GM19467 (cell line): ENCODE measurements around the gene FOXE1.

Experiments used
- ATAC-seq: cut with Tn5 transposase; IDR thresholded peaks from one replicate; pipeline ENCODE4 v1.9.1; 2021; ENCODE audit warnings: mild to moderate bottlenecking, moderate library complexity; ENCODE audit not compliant: unreplicated experiment

Gene FOXE1

GRCh38 chr9:97864396-97864795 is 11.4 kb downstream of the FOXE1 start:
- ATAC-seq: no peak

DNA sequence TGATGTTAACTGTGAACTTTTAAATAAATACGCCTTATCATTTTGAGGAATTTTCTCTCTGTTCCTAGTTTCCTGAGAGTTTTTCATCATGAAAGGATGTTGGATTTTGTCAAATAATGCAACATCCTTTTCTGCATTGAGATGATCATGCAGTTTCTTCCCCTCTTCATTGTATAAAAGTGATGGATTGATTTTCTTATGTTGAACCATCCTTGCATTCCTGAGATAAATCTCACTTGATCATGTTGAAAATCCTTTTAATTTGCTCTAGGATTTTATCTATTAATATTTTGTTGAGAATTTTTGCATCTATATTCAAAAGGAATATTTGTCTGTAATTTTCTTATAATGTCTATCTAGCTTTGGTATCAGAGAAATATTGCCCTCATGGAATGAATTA is 13.3 kb downstream of the FOXE1 start:
- no peak for ATAC-seq

GRCh38 chr9:97866848-97867247 is 13.8 kb downstream of the FOXE1 start:
- no peak for ATAC-seq

- no peak for ATAC-seq
These were observed 15.8 kb downstream of the FOXE1 start for GRCh38 chr9:97868859-97869258.

- no peak for ATAC-seq
These were observed 20.4 kb downstream of the FOXE1 start for GRCh38 chr9:97873425-97873824.

- no peak for ATAC-seq
These were observed 20.9 kb downstream of the FOXE1 start for GRCh38 chr9:97873882-97874281.

- ATAC-seq: no peak
These were observed 21.6 kb downstream of the FOXE1 start for GRCh38 chr9:97874624-97875023.

DNA sequence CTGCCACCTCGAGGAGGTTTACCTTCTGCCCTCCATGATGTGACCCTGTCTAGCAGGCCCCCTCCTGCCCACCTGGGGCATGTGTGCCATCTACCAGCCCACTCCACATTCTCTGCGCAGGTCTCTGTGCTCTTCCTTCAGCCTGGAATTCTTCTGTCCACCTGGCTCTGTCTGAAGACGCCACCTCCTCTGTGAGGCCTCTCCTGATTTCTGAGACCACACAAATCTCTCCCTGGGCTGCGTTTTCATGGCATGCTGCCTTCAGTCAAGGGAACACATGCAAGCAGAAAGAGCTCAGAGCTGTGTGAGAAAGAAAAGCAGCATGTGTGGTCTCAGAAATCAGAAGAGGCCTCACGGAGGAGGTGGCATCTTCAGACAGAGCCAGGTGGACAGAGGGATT is 22.1 kb downstream of the FOXE1 start:
- no peak for ATAC-seq

DNA sequence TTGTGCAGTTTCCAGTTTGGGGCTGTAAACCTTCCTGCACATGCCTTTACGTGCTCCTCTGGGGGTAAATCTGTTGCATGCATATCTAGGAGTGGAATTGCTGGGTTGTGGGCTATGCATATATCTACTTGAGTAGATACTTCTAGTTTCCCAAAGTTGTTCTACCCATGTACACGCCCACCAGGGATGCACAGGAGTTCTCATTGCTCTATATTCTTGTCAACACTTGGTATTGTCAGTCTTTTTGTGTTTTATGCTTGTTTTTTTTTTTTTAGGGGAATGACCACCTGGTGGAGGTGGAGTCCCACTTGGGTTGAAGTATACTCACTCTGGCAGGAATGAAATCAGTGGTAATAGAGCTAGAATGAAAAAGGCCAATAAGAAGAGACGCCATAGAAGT is 23.0 kb downstream of the FOXE1 start:
- no peak for ATAC-seq

GRCh38 chr9:97880336-97880735 is 27.3 kb downstream of the FOXE1 start:
- no peak for ATAC-seq

DNA sequence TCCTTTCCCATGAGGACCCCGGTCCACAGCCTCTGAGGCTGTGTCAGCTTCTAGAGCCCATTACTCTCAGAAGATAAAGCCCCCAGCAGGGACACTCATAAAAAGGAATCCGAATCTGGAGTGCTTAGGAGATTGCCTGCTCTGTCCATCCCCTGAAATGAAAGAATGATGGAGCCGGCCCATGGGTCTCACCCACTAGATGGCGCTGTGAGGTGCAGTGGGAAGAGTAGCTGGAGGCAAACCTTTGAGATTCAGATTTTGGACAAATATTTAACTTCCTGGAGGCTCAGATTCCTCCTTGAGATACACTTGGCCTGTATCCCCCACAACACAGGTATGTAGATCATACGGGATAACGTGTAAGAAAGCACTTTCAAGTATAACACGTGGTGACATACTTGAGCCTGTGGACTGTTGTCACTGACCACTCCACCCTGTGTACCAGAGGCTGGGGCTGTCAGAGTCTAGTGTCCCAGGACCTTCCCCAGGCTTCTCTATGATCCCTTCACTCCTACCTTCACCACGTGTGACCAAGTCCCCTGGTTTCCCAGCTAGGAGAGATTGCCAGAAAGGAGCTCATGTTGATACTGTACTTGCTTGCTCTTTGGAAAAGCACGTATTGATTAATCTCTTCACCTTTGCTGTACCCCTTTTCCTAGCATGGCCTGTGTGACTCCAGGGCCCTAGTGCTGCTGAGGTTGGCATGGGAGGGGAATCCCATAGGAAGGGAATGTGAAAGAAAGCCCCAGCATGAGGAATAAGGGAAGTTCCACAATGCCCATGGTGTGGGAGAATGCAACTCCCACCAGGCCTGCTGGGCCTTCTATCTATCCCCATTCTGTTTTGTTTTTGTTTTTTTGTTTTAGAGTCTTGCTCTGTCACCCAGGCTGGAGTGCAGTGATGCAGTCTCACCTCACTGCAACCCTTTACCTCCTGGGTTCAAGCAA is 37.2 kb downstream of the FOXE1 start:
- ATAC-seq: no peak

- no peak for ATAC-seq
These were observed 38.7 kb downstream of the FOXE1 start for GRCh38 chr9:97891736-97892135.

DNA sequence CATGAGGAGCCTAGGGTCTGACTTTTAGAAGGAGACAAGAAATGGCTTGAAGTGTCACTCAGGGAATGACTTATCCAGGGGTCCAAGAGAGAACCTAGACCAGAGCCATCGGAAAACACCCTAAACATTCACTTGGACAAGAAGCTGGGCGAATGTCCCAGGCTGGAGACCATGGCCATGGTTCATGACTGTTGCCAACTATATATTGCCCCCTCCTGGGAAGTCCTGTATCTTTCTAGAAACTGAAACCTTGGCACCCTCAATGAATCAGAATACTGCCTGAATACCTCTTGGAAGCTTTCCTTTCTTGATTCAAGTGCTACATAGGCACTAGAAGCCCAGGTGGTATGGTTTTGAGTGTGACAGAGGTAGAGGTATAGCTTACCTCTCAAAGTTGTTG is 39.4 kb downstream of the FOXE1 start:
- no peak for ATAC-seq

DNA sequence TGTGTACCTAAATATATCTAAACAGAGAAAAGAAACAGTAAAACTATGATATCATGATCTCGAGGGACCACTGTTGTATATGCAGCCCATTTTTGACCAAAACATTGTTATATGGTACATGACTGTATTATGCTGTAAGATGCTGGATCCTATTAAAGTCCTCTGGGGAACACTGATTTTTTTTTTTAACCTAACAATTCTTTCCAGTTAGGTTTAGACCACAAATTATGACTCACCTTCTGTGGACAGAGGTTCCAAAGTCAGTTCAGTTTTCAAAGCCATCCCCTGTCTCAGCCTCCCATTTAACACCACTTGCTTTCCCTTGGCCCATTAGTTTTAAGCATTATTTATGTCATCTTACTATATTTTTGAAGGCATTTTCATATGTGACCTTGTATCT is 42.2 kb downstream of the FOXE1 start:
- no peak for ATAC-seq

DNA sequence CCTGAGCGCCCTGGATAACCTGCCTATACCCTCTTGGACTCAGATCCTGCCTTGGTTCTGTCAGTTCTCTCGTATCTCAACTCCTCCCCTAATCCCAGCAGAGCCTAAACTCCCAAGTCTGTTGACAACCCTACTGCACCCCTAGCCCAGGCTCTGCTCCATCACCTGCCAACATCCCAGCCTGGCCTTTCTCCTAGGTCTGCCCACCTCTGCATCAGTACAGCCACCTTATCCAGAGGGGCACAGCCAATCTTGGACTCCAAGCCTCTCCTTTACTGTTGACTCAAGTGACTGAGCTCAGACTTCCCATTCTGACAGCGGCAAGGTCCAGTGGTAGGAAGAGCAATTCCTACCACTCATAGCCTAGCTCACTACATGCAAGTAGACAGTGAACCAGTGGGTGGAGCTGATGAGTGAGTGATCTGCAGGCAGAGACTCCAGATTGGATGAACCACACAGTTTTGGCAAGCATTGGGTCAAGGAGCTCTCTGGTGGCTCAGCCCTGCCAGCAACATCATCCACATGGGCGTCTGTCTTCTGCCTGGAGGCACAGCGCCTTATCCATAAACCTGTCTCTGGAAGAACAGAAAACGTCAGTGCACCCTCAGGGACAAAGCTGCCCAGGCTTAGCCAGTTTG is 42.8 kb downstream of the FOXE1 start:
- no peak for ATAC-seq

GRCh38 chr9:97900103-97900737 is 47.2 kb downstream of the FOXE1 start:
- ATAC-seq: no peak

- no peak for ATAC-seq
These were observed 47.9 kb downstream of the FOXE1 start for GRCh38 chr9:97900738-97901565.

DNA sequence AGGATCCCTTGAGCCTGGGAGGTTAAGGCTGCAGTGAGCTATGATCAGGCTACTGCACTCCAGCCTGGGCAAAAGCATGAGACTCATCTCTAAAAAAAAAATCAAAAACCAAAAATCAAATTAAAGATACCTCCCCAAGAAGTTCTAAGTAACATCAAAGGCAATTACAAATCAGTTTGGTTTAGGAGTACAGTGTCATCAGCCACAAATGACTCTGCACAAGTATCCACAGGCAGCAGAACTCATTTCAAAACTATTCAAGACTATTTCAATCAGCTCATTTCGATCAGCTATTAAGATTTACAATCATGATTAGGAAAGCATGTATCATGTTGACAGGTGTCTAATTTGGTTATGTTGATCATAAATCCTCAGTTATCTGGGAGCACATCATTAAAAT is 50.2 kb downstream of the FOXE1 start:
- no peak for ATAC-seq

- no peak for ATAC-seq
These were observed 51.7 kb downstream of the FOXE1 start for GRCh38 chr9:97904725-97905124.

- no peak for ATAC-seq
These were observed 52.2 kb downstream of the FOXE1 start for GRCh38 chr9:97905228-97905627.
